GM19455 (cell line): Measurements from ENCODE around the gene NELFB.
"Not testable (repeated sequence)": the region's sequence is repeated elsewhere in the genome, so short reads cannot be mapped to it uniquely, and the experiment has no call there.

ENCODE experiments used
- ATAC-seq: cut with Tn5 transposase; IDR thresholded peaks from one replicate; pipeline ENCODE4 v1.9.1; 2021; ENCODE audit not compliant: unreplicated experiment

The NELFB gene

GRCh38 chr9:137247135-137247915, 7.8 kb upstream of the NELFB start:
- no peak for ATAC-seq

GRCh38 chr9:137247916-137248175, 7.3 kb upstream of the NELFB start:
- no peak for ATAC-seq

- no peak for ATAC-seq
Observed at GRCh38 chr9:137250329-137251193, 4.6 kb upstream of the NELFB start.

- no peak for ATAC-seq
Observed at GRCh38 chr9:137251194-137251461, 4.0 kb upstream of the NELFB start, which contains the start of gene STPG3. Gene STPG3 (plus strand): TSS chr9:137251286. CDS start chr9:137251287, 1 bp downstream.

GRCh38 chr9:137251490-137252268, 3.4 kb upstream of the NELFB start:
- ATAC-seq, result no peak

- ATAC-seq, result no peak
Observed at GRCh38 chr9:137252555-137253506, 2.3 kb upstream of the NELFB start.

GRCh38 chr9:137253717-137254623, 1.2 kb upstream of the NELFB start:
- no peak for ATAC-seq

- ATAC-seq, result no peak
Observed at GRCh38 chr9:137255448-137256114, 454 bp downstream of the NELFB start.

GRCh38 chr9:137256362-137256761, 1.2 kb downstream of the NELFB start:
- ATAC-seq, result no peak

GRCh38 chr9:137256856-137257255, 1.7 kb downstream of the NELFB start:
- no peak for ATAC-seq

- not testable (repeated sequence) for ATAC-seq
Observed at GRCh38 chr9:137262173-137262908, 7.2 kb downstream of the NELFB start.

GRCh38 chr9:137262909-137263285, 7.8 kb downstream of the NELFB start:
- no peak for ATAC-seq

- no peak for ATAC-seq
Observed at GRCh38 chr9:137263506-137263905, 8.4 kb downstream of the NELFB start.

GRCh38 chr9:137264067-137264466, 8.9 kb downstream of the NELFB start:
- no peak for ATAC-seq

- ATAC-seq, result no peak
Observed at GRCh38 chr9:137265496-137266161, 10.5 kb downstream of the NELFB start.

- ATAC-seq, result no peak
Observed at GRCh38 chr9:137266162-137266527, 11.0 kb downstream of the NELFB start.

- ATAC-seq, result no peak
Observed at GRCh38 chr9:137266585-137267453, 11.7 kb downstream of the NELFB start.
